NCI-H526 (cell line): Measurements from ENCODE around the gene SEMA3G.

Experiments
- DNase-seq, 2 experiments: peaks; one replicate each; lab custom pipeline; 2025; lab: John Stamatoyannopoulos, UW

SEMA3G gene

DNA sequence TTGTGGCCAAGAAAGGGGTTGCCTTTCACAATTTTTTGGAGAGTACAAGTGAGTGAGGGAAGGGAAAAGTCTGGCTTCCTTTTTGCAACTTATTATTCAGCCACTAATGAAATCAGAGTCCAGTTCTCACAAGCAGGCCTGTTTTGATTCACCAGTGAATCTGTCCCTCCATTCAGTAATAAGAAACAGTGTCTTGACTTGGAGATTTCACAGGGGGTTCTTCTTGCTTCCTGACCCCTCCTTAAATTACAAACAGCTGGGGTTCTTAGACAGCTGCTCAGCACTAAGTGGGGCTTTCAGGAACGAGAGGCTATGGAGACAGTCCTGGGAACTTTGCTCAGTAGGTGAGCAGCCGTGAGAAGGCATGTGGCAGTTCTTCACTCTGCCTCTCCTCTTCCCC is 24.5 kb downstream of the SEMA3G start:
- DNase-seq = no peak

GRCh38 chr3:52415800-52416199 is 29.1 kb downstream of the SEMA3G start:
- no peak for DNase-seq

- no peak for DNase-seq
Measured at GRCh38 chr3:52408466-52408865, 36.4 kb downstream of the SEMA3G start.

DNA sequence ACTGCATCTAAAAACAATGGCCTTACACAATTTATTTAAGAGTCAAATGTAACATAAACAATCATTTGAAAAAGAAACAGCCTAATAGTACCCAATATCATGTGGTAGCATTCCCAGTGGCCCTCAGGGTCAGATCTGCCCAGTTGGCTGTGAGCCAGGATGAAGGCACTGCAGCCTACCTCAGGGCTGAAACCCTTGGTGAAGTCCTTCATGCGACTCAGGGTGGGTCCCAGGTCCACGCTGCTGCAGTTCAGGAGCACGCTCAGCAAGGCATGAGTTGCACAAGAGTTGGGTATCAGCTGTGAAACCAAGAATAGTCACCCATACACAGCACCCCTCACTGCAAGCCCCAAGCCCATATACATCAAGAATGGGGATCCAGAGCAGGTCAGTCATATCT is 37.1 kb downstream of the SEMA3G start:
- DNase-seq = no peak

DNA sequence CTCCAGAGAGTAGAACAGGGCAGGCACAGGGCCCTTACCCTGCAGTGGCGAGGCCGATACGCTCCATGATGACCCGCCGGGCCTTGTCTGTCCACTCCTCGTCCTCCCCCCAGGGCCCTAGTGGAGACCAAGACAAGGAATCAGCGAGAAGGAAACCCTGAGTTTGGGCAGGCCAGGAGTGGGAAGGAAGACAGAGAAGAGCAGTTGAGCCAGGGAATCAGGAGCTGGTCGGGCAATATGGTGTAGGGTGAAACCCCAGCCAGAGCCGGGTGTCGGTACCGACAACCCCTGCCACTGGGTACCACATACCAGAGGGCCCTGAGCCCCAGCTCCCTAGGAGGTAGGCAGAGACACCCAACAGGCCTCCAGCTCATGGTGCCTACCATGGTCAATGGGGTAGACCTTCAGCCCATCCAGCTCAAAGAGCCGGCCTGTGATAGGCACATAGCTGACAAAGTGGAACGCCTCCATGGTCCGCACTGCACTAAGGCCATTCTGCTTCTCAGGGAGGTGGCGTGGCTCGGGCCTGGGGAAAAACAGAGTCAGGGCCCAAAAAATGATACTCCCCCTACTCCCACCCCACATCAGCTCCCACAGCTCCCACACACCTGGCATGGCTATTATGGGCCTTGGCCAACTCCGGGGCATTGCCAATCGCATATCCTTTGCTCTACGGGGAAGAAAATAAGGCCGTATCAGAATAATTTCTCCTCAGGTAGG is 38.0 kb downstream of the SEMA3G start:
- DNase-seq = no peak

- no peak for DNase-seq
Measured at GRCh38 chr3:52406231-52406661, 38.7 kb downstream of the SEMA3G start.

GRCh38 chr3:52405601-52406110 is 39.2 kb downstream of the SEMA3G start:
- DNase-seq = no peak

GRCh38 chr3:52405066-52405465 is 39.8 kb downstream of the SEMA3G start:
- no peak for DNase-seq

DNA sequence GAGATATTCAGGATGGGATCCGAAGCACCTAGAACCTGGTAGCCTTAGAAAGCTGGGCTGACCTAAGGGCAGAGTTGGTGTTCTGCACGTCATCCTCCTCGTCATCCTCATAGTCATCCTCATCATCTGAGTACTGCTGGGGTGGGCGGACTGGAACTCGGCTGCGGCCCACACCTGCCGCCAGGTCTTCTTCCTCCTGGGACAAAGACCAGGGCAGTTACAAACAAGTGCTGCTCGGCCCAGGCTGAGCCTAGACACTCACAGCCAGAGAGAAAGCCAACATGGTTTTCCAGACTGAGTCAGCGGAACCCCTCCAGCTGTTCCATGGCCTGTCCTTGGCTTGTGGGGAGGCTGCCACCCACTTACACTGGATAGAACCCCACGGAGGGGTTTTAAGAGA is 40.5 kb downstream of the SEMA3G start:
- DNase-seq = no peak

- DNase-seq = no peak
Measured at GRCh38 chr3:52403955-52404354, 40.9 kb downstream of the SEMA3G start.

DNA sequence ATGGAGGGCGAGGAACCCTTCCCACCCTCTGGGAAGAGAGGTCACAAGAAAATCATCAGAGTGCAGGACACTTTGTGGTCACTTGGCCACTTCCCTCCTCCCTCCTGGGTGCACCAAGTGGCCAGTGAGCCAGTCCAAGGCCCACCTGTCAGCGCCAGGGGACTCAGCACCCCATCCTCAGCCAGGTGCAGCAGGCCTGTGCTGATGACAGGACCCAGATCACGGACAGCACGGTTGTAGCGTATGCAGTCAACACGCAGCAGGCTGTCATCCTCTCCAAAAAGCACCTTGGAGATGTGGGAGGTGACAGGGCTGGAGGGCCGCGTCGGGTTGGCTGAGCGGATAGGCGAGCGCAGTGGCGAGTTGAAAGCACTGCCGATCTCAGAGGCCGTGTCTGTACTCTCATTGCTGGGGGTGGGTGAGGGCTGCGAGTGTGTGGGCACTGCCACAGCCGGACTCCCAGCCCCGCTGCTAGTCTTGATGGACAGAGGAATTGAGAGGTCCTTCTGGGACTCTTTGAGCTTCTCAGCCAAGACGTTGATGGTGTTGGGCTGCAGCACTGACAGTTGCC is 41.5 kb downstream of the SEMA3G start:
- DNase-seq = no peak

- DNase-seq = no peak
Measured at GRCh38 chr3:52402706-52403270, 42.1 kb downstream of the SEMA3G start.

DNA sequence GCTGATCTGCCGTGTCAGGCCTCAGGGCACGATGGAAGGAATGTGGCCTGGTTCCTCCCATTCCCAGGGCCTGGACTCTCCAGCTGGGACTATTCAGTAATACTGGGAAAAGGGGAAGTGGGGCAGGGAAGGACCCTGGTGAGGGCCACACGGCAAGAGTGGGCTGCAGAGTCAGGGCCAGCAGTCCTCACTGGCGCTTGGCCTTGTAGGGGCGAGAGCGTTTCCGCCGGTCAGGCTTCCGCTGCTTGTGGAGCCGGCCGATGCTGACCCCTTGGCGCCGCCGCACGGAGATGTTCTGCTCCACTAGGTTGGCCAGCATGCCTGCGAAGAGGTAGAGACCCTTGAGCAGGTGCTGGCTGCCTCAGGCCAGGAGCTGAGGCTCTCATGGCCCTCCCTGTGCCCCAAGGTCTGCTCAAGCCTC is 42.8 kb downstream of the SEMA3G start:
- no peak for DNase-seq

DNA sequence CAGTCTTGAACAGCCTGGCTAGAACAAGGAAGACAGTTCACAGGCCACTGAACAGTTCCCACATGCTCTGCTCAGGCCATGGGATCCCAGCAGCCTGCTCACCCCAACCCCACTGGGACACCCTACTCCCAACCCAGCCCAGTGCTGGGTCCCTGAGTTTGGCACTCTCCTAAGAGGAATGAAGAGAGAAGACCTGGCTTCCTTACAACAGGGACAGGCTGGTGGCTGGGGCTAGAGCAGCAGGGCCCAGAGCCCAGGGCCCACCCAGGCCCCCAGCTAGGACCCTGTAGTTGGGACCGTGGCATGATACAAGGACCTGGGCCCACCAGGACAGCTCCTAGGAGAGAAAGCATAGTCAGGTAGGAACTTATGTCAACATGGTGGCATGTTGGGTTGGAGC is 43.4 kb downstream of the SEMA3G start:
- DNase-seq = no peak

- no peak for DNase-seq
Measured at GRCh38 chr3:52401021-52401420, 43.9 kb downstream of the SEMA3G start.

DNA sequence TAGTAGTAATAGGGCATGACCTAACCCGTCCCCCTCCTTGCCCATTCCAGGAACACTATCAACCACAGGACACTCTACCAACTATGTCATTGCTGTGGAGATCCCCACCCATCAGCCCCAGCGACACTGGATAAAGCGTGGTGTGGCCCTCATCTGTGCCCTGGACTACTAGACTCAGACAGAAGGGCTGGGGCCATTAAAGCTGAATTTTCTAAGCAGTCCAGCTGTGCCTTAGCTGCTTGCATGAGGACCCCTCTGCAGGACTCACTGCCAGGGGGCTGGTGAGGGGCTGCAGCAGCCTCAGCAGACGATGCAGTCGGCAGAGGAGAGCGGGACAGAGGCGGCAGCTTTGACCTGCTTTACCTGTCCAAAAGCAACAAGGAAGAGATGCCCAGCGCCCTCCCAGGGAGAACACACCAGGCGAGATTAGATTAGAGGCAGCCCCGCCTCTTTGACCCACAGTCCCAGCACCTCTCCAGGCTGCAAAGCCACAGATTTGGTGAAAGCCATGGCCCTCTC is 44.6 kb downstream of the SEMA3G start:
- DNase-seq = no peak

DNA sequence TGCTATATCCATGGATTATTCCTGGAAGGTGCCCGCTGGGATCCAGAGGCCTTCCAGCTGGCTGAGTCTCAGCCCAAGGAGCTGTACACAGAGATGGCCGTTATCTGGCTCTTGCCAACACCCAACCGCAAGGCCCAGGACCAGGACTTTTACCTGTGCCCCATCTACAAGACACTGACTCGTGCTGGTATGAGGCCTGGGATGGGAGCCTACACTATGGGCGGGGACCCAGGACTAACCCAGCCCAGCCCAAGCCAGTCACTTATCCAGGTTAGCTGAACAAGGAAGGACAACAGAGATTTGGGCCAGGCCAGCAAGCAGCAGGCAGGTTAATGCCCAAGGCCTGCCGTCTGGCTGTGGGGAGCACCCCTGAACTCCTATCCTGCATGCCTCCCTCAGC is 45.3 kb downstream of the SEMA3G start:
- DNase-seq = no peak

DNA sequence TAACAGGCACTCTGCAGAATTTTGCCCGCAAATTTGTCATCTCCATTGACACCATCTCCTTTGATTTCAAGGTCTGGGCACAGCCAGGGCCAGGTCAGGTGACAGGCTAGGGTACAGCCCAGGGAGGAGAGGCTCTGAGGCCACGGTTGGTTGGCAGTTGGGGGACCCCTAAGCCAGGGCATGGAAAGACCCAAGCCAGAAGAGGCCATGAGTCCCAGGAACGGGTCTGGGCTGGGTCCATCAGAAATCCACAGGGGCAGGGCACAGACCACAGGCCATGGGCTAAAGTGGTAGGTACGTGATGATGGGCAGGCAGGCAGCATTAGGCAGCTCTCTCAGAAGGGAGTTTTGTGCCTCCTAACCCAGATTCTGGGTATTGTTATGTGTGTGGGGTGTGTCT is 45.8 kb downstream of the SEMA3G start:
- no peak for DNase-seq

- no peak for DNase-seq
Measured at GRCh38 chr3:52398670-52399081, 46.2 kb downstream of the SEMA3G start.

DNA sequence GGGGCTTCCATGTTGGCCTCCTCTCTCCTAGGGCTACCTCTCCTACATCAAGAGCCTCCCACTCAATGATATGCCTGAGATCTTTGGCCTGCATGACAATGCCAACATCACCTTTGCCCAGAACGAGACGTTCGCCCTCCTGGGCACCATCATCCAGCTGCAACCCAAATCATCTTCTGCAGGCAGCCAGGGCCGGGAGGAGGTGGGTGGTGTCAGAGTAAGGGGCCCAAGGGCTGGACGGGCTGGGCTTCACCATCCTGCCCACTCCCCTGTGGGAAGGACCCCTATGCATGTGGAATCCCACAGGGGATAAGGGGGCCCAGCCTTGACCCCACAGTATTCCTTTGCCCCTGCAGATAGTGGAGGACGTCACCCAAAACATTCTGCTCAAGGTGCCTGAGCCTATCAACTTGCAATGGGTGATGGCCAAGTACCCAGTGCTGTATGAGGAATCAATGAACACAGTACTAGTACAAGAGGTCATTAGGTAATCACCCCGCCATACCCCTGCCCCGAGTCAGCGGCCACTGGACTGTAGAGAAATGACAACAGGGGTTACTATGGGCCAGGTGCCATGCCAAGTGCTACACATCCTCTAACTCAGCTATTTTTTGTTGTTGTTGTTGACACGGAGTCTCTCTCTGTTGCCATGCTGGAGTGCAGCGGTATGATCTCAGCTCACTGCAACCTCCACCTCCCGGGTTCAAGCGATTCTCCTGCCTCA is 47.1 kb downstream of the SEMA3G start:
- no peak for DNase-seq

- DNase-seq = no peak
Measured at GRCh38 chr3:52396907-52397591, 47.9 kb downstream of the SEMA3G start.
